ENCODE results near the gene BHLHE40. TPM values are rescaled to one million over a fixed set of nuclear protein-coding genes. Genes with fewer than 3 reads are reported as not detected.

Gene BHLHE40
- total and polyA plus RNA-seq, 2 of the 8 experiments (the other 6 are each of a cell fraction or from before 2014, with no cell fraction given): 1.5 to 2.2 TPM

- TF ChIP-seq CHD7 (IDR thresholded peaks at IDR 0.05; ENCODE audit: insufficient replicate concordance, low read length) (no peak), SUZ12 (IDR thresholded peaks at IDR 0.05; ENCODE audit: low read length) (no peak), E2F6 (IDR thresholded peaks at IDR 0.05) (no peak), TAF1 (IDR thresholded peaks at IDR 0.05; ENCODE audit: low read depth, low read length) (no peak), POLR2AphosphoS5 (IDR thresholded peaks at IDR 0.05; ENCODE audit: low read depth, low read length) (no peak), CHD2 (IDR thresholded peaks at IDR 0.05; ENCODE audit: low read length) (no peak), CHD1 (IDR thresholded peaks at IDR 0.05; ENCODE audit: low read depth, low read length) (no peak), CREB1 (IDR thresholded peaks at IDR 0.05) (no peak), CEBPB (IDR thresholded peaks at IDR 0.05; ENCODE audit: low read depth, low read length) (no peak), CBX5 (IDR thresholded peaks at IDR 0.05; ENCODE audit: low read depth, low read length) (no peak), KDM5A (IDR thresholded peaks at IDR 0.05; ENCODE audit: low read length) (no peak), HDAC6 (IDR thresholded peaks at IDR 0.05; ENCODE audit: low read depth, low read length) (no peak), BRCA1 (IDR thresholded peaks at IDR 0.05; ENCODE audit: low read depth, low read length) (no peak), POLR2A (IDR thresholded peaks at IDR 0.05; ENCODE audit: control extremely low read depth in 1 of 2, low read depth in 2 of 2, low read length in 2 of 2) (no peak)
These were observed 28.9 kb upstream of the BHLHE40 start (continued) for GRCh38 chr3:4950351-4950784.
